ENCODE results near the gene GIGYF1.

Gene GIGYF1

DNA sequence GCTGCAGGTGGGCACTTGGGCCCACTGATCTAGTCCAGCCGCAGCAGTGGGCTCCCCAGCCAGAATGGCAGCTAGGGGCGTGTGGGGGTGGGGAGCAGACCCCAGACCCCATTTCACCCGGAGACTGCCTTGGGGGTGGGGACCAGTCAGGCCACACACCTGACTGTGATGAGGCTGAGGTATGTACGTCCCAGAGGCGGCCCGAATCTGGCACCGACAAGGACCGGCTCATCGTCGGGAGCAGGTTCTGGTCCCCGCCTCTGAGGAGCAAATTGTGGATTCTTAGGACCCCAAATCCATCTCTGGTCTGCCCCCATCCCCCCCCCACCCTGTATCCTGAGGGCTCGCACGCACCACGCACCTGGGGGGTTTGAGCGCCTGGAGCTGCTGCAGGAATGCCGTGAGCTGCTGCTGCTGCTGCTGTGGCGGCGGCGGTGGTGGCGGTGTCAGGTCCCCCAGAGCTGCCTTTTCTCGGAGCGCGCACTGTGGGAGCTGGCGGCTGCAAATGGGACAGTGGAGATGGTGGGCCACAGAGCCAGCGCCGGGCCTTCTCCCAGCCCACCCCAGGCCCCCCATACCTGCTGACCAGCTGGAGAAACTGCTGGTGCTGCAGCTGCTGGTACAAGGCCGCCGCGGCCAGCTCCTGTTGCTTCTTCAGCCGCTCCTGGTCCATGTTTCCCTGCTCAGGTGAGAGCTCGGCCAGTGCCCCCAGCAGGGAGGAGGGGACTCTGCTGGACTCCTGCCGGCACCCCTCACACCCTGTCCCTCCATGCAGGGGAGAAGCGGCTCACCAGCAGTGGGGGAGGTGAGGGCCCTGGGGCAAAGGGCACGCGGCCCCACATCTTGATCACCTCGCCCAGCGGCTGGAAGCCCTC, 10.2 kb downstream of the GIGYF1 start:
- DNase-seq = no peak

DNA sequence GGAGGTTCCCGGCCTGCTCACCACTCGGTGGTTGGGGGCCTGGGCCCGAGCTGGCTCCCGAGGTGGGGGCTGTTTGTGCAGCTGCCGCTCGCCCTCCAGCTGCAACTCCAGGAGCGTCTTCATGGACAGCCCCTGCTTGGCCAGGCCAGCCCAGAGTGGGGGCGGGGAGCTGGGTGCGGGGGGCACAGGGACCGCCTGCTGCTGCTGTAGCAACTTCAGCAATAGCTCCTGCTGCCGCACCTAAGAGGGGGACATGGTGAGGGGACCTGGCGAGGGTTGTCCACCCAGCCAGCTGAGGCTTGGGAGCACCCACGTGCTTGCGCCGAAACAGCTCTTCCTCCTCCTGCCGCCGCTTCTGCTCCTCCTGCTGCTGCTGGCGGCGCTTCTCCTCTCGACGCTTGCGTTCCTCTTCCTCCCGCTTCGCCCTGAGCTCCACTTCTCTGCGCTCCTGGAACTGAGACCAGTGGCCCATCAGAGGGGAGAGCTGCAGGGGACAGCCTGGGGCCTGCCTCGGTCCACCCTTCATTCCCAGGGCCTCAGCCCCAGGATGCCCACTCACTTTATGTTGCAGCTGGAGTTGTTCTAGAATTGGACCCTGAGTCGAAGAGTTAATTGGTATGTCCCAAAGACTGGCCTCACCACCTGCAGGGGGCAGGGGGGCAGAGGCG, 10.9 kb downstream of the GIGYF1 start:
- DNase-seq = no peak

DNA sequence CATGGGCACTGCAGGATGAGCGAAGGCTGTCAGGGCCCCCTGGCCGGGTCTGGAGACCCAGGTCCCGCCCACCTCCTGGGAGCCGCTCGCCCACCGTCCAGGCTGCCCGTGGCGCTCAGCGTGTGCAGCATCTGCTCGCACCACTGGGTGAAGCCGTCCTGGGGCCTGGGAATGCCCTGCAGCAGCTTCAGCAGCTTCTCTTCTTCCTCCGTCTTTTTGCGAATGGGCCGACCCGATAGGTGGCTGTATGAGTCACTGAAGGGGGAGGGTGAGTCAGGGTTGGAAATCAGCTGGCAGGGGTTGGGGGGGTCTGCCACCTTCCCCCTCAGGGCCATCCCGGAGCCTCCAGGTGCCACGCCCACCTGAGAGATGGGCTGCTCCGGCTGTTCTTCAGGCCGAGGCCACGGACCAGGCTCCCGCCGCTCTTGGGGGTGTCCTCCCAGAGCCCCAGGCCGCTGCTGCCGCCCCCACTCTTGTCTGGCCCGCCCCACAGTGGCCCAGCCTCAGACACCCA, 11.8 kb downstream of the GIGYF1 start:
- peak; percentile 25 for DNase-seq

DNA sequence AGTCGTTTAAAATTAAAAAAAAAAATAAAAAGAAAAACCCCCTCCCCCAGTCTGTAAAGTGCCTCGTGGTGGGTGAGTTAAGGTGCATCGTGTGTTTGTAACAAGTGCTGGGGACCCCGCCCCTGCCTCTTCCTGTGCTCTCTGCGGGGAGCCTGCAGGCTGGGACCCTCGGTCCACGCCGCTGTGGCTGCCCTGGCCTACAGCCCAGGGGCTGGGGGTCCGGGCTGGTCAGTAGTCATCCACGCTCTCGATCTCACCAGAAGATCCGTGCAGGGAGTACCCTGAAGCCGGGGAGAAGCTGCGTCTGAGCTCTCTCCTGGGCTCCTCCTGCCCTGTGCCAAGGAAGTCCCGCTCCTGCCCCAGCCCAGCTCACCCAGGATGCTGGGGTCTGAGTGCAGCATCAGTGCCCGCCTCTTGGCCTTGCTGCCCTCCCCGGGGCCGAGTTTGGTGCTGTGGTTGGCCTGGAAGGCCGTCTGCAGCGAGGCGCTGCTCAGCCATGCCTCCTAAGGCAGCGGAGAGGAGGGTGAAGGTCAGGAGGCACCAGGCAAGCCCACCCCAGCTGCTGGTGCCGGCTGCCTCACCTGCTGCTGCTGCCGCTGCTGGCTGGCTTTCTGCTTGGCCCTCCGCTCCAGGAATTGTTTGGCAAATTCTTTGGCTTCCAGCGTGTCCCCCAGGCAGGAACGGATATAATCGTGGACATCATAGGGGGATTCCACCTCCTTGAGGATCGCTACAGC, 12.4 kb downstream of the GIGYF1 start:
- no peak for DNase-seq

DNA sequence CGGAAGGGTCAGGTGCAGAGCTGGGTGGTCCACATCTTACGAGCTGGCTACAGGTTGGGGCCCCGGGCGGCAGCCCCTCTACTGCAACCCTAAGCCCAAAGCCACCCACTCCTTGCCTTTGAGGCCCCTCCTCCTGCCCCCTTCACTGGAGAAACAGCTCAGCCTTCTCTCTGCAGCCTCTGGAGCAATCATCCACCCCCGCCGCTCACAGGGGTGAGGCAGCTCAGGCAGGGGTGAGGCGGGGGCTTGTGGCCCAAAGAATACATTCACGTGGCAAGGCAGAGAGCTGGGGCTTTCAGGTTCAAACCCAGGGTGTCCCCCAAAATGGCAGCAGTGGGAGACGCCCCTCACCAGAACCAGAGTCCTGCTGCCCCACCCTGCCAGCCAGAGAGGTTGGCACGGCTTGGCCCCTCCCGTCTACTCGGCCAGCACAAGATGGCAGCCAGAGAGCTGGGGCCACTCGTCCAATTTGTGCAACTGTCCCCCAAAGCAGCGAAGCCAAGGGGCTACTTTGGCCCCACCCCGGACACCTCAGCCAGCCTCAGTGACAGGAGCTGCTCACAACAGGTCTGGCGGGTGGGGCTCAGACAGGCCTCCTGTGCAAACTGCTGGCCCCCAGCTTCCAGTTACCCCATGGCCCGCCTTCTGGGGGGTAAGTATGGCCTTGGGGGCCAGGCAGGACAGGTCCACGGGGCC, 13.3 kb downstream of the GIGYF1 start:
- no peak for DNase-seq

DNA sequence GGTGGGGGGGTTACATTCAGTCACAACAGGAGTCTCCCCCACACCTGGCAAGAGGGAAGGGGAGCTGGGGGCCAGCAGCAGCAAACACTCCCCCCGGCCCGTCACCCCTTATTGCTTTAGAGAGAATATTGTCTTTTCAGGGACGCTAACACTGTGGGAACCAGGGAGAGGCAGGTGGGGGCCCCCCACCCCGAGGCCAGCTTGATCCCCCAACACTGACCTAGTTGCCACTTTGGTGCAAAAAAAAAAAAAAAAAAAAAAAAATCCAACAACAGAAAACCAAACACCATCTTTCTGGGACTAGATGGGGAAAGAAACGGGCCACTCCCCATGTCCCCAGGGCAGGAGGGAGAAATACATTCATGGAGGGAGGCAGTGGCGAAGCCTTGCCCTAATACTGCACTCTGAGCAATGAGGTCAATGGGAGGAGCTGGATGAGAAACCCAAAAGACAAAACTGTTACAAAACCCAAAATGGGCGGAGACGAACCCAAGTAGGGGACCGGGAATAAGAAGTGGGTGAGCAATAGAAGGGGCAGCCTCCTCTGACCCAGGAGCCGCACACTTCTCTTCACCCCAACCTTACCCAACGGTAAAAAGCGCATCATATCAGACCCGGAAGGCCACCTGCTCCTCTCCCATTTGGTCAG, 14.0 kb downstream of the GIGYF1 start:
- no peak for DNase-seq

DNA sequence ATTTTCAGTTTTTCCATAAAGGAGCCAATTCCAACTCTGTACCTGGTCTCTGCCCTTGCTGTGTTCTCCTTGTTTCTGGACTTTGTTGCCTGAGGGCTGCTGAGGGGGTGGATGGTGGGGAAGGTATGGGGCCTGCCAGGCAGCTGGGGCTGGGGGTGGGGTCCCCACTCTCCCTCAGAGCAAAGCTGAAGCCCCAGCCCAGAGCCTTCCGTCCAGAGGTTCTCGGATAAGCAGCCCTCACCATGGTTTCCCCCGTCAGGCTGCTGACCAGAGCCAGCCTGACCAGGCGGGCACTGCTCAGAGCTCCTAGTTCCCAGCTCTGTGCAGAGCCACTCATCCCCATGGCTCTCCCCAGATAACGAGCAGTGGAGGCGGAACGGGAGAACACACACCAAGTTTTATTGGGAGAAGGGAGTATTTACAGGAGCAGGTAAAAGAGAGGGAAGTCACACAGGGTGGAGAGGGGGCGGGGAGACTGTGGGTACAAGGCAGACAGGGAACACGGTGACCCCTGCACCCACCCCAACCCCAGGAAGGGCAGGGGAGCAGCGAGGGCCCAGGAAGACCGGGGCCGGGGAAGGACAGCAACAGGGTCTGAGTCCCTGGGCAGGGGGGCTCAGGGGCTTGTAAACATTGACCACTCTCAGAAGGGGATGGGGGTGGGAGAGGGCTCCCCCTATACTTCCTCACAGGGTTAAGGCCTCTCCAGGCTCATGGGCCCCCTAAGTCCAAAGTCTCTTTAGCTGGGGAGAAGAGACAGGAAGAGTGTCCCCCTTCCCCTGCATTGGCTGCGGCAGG, 14.7 kb downstream of the GIGYF1 start:
- DNase-seq = no peak

DNA sequence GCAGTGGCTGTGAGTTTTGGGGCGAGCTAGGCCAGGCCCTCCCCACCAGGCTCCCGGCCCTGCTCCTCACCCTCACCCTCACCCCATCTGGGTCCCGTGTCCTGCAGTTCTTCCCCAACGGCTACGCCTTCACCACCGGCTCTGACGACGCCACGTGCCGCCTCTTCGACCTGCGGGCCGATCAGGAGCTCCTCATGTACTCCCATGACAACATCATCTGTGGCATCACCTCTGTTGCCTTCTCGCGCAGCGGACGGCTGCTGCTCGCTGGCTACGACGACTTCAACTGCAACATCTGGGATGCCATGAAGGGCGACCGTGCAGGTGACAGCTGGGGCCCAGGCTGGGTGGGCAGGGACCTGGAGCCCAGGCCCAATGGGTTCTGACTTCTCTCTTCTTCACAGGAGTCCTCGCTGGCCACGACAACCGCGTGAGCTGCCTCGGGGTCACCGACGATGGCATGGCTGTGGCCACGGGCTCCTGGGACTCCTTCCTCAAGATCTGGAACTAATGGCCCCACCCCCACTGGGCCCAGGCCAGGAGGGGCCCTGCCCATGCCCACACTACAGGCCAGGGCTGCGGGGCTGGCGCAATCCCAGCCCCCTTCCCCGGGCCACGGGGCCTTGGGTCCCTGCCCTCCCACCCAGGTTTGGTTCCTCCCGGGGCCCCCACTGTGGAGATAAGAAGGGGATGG, 15.6 kb downstream of the GIGYF1 start:
- DNase-seq = no peak

DNA sequence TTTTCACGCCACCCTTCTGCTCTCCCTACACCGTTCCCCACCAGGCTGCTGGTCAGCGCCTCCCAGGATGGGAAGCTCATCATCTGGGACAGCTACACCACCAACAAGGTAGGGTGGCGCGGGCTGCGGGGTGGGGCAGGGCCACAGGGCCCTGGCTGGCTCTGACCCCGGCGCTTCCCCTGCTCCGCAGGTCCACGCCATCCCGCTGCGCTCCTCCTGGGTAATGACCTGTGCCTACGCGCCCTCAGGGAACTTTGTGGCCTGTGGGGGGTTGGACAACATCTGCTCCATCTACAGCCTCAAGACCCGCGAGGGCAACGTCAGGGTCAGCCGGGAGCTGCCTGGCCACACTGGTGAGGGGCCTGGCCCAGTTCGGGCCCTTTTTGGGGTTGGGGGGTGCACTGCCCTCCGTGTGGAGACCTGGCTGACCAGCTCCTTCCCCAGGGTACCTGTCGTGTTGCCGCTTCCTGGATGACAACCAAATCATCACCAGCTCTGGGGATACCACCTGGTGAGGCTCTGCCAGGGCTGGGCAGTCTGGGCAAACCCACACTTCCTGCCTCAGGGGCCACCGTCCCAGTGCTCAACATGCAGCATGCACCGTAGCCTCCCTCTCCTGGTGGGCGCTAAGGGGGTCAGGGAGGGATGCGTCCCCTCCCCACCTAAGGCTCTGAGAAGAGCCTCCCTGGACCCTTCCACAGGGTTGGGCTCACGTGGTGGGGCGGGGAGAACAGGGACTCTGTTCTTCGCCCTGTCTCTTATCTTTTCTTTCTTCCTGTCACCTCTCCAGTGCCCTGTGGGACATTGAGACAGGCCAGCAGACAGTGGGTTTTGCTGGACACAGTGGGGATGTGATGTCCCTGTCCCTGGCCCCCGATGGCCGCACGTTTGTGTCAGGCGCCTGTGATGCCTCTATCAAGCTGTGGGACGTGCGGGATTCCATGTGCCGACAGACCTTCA, 16.5 kb downstream of the GIGYF1 start:
- DNase-seq = no peak

DNA sequence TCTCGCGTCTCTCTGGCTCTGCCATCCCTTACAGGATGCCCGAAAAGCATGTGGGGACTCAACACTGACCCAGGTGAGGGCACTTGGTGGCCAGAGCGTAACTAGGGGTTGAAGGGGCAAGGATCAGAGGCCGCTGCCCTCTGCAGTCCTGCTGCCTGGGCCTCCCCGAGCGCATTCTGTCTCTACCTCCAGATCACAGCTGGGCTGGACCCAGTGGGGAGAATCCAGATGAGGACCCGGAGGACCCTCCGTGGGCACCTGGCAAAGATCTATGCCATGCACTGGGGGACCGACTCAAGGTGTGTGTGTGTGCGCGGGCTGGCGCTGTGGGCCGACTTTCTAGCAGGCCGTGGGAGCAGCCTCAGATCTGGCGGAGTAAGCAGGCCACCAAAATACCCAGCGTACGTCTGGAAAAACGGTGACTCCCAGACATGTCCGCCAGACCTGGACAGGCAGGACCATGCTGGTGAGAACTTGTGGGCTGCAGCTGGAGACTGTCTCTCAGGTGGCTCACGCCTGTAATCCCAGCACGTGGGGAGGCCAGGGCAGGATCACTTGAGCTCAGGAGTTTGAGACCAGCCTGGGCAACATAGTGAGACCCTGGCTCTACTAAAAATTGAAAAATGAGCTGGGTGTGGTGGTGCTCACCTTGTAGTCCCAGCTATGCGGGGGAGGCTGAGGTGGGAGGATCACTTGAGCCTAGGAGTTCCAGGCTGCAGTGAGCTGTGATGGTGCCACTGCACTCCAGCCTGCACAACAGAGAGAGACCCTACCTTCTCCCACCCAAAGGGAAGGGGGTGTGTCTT, 17.3 kb downstream of the GIGYF1 start:
- no peak for DNase-seq

DNA sequence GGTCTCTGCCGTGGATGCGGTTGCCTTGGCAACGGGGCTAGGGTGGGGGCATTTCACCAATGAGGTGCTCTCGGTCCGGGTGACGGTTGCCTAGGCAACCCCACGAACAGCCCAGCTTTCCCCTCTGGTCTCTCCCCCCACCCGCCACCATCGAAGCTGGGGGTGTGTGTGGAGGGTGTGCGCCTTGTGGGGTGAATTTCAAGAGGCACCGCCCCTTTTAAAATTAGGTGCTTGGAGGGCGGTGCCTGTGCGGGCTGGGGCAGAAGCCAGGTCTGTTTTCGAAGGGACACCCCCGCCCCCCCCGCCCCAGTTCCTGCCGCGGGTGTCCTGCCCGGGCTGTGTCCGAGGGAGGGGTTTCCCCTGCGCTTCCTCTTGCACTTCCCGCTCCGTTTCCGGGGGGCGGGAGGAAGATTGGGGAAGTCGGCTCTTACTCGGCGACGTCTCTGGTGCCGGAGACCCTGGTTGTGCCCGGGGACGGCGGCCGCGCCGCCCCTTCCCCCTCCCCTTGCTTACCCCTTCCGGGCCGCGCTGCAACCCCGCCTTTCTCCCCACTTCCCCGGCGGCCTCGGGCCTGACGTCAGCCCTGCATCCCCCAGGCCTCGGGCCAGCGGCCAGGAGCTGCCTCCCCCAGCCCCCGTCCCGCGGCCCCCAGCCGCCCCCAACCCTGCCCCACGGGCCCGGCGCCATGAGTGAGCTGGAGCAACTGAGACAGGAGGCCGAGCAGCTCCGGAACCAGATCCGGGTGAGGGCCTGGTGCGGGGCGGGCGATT, 18.3 kb downstream of the GIGYF1 start:
- peak; percentile 65 for DNase-seq

DNA sequence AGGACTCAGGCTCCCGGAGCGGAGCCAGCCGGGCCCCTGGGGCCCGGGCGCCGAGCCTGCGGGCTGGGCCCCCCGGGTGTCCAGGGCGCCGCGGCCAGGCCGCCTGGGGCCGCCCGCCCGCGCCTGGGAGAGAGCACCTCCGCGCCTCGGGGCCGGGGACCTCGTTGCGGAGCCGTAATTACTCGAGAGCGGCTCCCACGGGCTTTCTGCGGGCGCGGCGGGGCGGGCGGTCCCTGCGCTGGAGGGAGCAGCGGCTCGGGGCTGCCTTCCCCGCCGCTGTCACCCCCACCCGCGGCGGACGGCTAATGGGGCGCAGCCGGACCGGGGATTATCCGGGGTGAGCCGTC, 19.0 kb downstream of the GIGYF1 start:
- no peak for DNase-seq

DNA sequence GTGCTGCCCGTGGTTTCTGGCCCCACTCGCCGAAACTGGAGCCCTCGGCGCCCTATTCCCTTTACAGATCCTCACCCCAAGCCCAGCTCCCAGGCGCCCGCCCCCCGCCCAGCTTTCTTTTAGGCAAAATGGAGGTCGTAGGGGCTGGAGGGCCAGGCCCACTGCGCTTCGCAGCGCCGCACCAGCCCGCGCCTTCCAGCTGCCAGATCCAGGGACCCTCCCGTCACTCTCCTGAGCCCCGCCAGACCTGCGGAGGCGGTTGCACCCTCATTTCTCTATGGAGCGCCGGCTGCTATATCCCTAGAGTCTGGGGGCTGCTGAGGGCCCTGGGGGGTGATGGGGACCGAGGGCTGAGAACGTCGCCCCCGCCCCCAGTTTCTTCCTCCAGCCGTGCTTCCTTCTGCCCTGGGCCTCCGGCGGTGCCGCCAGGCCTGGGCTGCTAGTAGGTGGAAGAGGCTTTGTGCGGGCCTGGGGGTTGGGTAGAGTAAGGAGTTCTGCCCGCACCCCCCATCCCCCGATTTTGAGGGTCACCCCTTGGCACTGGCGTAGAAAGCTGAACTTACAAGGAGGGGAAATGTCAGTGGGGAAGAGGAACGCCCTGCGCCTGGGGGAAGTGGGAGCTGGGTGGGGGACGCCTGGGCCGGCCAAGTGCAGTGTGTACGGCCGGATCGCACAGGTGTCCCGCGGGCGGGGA, 19.5 kb downstream of the GIGYF1 start:
- no peak for DNase-seq

DNA sequence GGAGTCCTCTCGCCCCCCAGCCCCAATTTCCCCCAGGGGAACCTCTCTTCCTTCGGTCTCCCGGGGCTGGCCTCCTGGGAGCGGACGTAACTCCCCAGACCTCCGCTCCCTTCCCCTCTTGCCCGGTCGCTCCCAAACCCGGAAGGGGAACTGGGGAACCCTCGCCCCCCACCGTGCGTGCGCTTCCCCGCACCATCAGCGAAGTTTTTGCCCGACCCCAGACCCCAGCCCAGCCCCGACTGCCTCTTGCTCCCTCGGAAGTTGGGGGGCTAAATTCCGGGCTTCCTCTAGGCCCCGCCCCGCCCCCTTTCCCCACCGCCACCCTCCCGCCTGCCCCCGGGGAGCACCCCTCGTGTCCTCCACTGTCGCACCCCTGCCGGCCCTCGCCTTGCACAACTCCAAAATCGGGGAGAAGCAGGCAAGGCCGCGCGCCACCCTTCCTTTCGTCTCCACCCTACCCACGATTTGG, 20.1 kb downstream of the GIGYF1 start:
- DNase-seq = no peak

DNA sequence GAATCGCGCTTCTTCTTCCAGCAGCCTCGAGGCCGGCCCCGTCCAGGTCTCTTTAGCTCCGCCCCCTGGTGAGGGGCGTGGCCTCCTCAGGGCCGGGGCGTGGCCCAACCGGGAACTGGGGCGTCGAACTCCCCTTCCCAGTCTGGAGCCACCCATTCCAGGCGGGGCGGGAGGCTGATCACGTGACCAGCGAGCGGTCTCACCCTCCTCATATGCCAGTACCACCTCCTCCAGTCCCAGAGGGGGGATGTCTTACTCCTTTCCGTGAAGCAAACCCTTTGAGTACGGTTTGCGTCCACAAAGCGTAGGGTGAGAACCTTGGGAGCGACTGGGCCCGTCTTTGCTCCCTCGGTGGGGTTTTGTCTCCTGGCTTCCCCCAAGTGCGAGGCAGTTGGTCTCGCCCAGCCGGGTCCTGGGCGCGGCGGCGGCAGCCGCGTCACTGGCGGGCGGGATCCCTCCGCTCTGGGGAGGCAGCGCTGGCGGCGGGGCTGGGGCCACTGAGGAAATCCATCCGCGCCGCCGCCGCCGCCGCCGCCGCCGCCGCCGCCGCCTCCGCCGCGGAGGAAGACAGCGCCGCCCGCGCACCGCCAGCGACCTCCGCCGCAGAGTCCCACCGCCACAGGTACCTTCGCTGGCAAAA, 20.6 kb downstream of the GIGYF1 start, which contains the start of gene GNB2:
GNB2 (plus strand) TSS at position 439 of the 640 bp plus-strand sequence. CDS start 2,526 bp downstream, outside the sequence.
- DNase-seq = peak; percentile 100
